CD4-positive, alpha-beta T cell treated with Interleukin-21 for 1 hour (primary cell): ENCODE data around the gene MERTK.
"Not testable (repeated sequence)": the region's sequence is repeated elsewhere in the genome, so short reads cannot be mapped to it uniquely, and the experiment has no call there.

Experiments
- DNase-seq: peaks from one replicate; pipeline ENCODE4 v3.0.0-alpha.2; 2020

The MERTK gene

GRCh38 chr2:112048236-112048592, 149.8 kb downstream of the MERTK start:
- DNase-seq = no peak

GRCh38 chr2:112048887-112049286, 150.5 kb downstream of the MERTK start:
- peak; percentile 70 for DNase-seq

DNA sequence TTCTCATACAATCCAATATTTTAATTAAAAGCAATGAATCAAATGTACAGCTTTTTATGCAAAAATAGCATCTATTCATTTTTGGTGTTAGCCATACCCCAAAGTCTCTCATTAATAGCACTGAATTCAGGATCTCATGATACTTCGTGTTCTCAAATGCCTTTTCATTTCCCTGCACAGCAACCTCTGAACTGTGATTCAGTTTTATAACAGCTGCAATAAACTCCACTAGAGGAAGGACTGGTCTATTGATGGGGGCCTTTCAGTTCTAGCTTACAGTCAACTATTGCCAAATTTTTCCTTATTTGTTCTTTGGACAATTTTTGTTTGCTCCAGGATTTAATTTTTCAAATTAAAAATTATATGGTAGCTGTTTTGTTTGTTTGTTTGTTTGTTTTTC, 151.9 kb downstream of the MERTK start:
- no peak for DNase-seq

GRCh38 chr2:112053917-112054846, 155.8 kb downstream of the MERTK start:
- DNase-seq = peak; percentile 97

- peak; percentile 98 for DNase-seq
These were observed 156.7 kb downstream of the MERTK start, which contains the start of gene TMEM87B for GRCh38 chr2:112054847-112055729. Gene TMEM87B, plus strand, starts transcription at chr2:112055269. Its CDS starts 323 bp downstream, at chr2:112055592.

GRCh38 chr2:112055730-112056625, 157.6 kb downstream of the MERTK start:
- DNase-seq = peak; percentile 39

- no peak for DNase-seq
These were observed 158.2 kb downstream of the MERTK start for GRCh38 chr2:112056626-112056987.

- no peak for DNase-seq
These were observed 161.3 kb downstream of the MERTK start for GRCh38 chr2:112059671-112060070.

- DNase-seq = no peak
These were observed 162.9 kb downstream of the MERTK start for GRCh38 chr2:112061299-112061698.

GRCh38 chr2:112061840-112062239, 163.4 kb downstream of the MERTK start:
- no peak for DNase-seq

DNA sequence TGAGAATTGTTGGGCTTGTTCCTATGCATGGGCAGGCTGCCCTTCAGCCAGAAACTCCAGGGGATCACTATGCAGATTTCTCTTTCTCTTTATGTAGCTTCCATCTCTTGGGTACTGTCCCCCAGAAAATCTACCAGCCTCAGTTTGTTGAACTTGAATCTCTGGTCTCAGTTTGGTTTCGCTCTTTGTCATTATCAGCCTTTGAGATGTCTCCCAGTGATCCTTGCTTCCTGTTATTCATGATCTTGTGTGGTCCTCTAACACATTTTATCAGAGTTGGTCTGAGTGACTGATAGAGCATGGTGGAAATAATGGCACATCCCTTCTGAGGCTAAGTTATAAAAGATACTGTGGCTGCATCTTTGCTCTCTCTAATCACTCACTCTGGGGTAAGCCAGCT, 164.5 kb downstream of the MERTK start:
- no peak for DNase-seq

- no peak for DNase-seq
These were observed 167.1 kb downstream of the MERTK start for GRCh38 chr2:112065486-112065885.

- no peak for DNase-seq
These were observed 167.6 kb downstream of the MERTK start for GRCh38 chr2:112065966-112066365.

GRCh38 chr2:112069794-112070193, 171.4 kb downstream of the MERTK start:
- DNase-seq = not testable (repeated sequence)

DNA sequence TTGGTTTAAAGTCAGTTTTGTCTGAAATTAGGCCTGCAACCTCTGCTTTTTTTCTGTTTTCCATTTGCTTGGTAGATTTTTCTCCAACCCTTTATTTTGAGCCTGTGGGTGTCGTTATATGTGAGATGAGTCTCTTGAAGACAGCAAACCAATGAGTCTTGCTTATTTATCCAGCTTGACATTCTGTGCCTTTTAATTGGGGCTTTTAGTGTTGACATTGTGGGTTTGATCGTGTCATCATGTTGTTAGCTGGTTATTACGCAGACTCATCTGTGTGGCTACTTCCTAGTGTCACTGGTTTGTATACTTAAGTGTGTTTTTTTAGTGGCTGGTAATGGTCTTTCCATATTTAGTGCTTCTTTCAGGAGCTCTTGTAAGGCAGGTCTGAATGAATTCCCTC, 175.5 kb downstream of the MERTK start:
- DNase-seq = no peak

DNA sequence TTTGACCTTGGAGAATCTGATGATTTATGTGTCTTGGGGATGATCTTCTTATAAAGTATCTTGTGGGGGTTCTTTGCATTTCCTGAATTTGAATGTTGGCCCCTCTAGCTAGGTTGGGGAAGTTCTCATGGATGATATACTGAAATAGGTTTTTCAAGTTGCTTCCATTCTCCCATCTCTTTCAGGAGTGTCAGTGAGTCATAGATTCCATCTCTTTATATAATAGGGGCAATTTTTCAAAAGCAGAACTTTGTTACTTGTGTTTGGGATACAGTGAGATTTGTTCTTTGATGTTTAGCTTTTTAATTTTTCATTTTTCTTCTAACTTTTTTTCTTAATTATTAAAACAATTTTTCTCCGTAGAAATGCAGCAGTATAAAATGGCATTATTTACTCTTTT, 176.1 kb downstream of the MERTK start:
- no peak for DNase-seq

- DNase-seq = no peak
These were observed 177.3 kb downstream of the MERTK start for GRCh38 chr2:112075490-112076260.

- DNase-seq = no peak
These were observed 179.4 kb downstream of the MERTK start for GRCh38 chr2:112077814-112078213.
